Measurements from ENCODE around the gene SPON1.

- TF ChIP-seq, protein P1, sequence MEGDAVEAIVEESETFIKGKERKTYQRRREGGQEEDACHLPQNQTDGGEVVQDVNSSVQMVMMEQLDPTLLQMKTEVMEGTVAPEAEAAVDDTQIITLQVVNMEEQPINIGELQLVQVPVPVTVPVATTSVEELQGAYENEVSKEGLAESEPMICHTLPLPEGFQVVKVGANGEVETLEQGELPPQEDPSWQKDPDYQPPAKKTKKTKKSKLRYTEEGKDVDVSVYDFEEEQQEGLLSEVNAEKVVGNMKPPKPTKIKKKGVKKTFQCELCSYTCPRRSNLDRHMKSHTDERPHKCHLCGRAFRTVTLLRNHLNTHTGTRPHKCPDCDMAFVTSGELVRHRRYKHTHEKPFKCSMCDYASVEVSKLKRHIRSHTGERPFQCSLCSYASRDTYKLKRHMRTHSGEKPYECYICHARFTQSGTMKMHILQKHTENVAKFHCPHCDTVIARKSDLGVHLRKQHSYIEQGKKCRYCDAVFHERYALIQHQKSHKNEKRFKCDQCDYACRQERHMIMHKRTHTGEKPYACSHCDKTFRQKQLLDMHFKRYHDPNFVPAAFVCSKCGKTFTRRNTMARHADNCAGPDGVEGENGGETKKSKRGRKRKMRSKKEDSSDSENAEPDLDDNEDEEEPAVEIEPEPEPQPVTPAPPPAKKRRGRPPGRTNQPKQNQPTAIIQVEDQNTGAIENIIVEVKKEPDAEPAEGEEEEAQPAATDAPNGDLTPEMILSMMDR (IDR thresholded peaks at IDR 0.05; ENCODE audit: borderline replicate concordance, extremely low read depth, low read length, poor library complexity, severe bottlenecking): no peak
- no peak for TF ChIP-seq EZH2 (IDR thresholded peaks at IDR 0.05; ENCODE audit: borderline replicate concordance, low read depth, low read length, severe bottlenecking)
Measured at GRCh38 chr11:14185461-14185860, 222.9 kb downstream of the SPON1 start.
